ENCODE results near the gene ACTG2.

DNA sequence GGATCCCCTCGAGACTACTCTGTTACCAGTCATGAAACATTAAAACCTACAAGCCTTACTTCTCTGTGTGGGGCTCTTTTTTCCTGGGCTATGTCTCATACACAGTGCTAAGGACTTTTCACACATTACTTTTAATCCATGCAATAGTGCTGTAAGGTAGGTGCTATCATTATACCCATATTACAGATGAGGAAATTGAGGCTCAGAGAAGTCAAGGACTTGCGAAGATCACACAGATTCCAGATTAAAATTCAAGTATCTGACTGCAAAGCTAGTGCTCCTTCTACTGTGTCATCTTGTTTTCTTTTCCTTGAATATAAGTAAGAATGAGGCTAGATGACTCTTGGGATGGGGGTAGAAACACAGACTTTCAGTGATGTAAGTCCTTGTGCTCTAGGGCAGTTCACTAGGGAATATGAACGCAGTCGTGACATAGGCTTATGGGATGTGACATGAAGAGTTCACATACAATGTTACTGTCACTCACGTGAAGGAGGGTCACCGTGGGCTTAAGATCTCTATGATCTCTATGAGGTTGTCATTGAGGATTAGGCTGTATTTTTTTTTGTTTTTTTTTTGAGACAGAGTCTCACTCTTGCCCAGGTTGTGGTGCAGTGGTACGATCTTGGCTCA, 26.9 kb downstream of the ACTG2 start:
- TF ChIP-seq CTCF (conservative IDR thresholded peaks at IDR 0.05; ENCODE audit: low read length): no peak
- TF ChIP-seq EZH2phosphoT487 (IDR thresholded peaks at IDR 0.05; ENCODE audit: borderline replicate concordance): no peak

Measured in Loucy (cell line).